Superior temporal gyrus (tissue), 1 donor: Measurements from ENCODE around the gene SEC62.
A peak's percentile ranks its signal among the peaks of the same experiment; 100 is the strongest.

Source experiments
- DNase-seq: peaks from one replicate; pipeline ENCODE4 v3.0.0-alpha.2; 2016; ENCODE audit errors: extremely low spot score

The SEC62 gene

DNA sequence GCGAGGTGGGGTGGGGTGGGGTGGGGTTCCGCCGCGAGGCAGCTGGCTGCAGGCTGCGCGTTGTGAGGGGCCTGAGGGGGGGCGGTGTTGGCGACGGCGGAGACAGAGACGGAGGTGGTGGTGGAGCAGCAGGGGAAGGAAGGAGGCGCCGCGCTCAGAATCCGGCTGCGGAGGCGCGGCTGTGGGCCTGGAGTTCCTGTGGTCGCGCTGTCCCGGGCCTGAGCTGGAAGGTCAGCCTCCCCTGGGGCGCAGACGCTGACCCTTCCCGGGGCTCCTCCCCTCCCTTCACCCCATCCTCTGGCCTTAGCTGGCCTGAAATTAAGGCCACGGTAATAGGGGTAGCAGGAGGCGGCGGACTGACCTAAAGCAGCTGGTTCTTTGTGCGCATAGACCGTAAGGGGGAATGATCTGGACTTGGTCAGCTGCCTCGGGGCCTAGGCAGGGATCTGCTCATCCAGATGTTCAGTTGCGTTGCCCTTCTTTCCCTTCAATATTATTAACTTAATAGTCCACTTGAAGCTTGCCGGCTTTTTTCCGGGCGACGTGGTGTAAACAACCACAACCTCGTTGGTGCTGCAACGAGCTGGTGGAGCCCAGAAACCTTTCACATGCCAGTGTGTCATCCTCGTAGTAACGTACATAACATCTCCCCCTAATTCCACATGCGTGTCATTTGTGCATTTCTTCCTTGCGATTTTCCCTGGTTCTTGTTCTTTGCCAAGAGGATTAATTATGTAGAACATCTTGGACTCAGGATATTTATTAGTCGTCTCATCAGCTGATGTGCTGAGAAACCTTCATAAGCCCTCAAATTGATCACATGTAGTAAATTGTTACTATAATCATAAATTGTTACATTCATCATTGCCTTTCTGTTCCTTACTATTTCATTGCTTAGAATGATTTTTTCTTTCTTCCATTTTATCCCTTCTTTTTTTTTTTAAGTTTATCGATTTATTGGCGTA lies 626 bp downstream of the SEC62 start:
- DNase-seq = peak; percentile 44

DNA sequence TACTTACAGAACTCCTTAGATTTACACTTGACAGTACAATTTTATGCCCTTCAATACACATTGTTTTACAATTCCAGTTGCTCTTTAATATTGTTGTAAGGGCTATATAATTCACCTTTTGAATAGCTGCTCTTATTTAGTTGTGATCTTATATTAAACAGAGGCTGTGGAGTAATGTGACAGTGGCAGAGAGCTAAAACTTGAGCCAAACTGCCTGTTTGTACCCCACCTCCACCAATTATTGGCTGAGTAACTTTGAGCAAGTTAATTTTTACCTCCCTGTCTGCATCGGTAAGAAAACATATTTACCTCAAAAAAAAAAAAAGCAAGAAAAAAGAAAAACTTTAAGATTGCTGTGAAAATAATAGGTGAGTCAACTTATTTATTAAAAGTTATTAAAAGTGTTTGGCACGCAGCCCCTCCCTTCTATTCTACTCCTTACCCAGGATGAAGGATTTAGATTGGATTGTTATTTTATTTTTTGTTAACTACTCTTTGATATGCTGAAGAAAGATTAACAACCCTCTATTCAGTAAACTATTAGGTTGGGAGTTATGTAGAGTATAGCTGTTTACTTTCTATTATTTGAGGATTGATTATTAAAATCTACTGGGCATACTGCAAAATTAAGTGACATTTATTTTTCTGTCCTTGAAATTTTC lies 1.7 kb downstream of the SEC62 start:
- no peak for DNase-seq

DNA sequence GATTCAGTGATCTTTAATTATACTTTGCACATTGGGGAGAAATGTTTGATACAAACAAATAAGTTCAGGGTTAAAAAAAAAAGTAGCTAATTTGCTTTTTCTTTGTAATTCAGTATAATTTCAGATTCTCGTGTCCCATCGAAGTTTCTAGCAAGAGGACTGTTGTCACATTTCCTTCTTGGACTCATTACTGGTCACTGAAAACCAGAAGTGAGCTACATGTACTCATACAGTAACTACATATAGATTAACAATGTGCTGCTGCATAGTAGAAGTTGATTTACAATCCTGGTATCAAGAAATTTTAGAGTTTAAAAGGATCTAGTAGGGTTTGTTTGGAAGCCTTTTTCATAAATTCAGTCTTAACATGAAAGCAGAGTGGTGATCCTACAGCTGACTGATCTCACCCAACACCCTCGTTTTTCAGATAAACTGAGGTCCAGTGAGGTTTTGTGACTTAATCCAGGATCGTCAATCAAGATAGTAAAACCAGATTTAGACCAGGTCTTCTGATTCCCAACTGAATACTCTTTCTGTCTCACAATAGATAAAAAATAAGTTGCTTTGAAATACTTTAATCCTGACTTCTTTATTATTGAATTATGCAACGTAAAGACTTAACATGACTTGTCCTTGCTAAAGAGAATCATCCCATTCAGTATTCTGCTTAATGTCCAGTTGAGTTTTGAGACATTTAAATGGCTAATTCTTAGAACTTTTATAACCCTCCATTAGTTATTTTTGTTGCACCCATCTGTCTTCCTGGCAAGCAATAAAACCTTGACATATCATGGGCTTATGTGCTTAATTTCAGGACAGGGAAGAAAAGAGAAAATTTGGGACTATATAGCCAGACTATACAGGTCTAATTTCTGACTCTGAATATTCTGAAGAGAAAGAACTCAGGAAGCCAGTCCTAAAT lies 2.8 kb downstream of the SEC62 start:
- no peak for DNase-seq

DNA sequence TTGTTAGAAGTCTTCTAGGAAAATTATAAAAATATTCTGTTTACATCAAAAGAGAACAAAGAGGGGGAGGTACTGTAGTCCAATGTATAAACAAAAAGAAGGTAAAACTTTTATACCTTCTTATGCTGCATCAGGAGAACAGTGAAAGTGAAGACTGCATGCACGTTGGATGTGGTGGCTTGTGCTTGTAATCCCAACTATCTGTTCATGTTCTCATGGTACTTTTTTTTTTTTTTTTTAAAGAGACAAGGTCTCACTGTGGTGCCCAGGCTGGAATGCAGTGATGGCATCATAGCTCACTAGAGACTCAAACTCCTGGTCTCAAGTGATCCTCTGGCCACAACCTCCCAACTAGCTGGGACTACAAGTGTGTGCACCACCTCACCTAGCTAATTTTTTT lies 4.2 kb downstream of the SEC62 start:
- no peak for DNase-seq

DNA sequence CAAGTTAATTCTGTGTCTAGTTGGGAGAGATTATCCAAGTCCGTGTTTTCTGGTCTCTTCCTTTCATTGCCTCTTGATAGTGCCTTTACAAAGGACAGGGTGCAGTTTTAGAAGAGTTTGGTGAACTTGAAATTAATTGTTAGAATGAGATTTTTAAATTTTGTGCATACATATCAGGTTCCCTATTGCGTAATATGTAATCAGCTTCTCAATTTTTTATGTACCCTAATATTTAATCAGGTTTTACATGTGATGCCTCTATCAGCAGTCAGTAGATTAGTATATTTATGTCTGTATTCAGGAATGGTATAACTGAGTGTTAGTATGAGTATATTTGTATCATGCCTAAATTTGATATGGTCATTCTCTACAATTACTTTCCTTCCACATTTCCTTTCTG lies 4.9 kb downstream of the SEC62 start:
- DNase-seq = no peak

DNA sequence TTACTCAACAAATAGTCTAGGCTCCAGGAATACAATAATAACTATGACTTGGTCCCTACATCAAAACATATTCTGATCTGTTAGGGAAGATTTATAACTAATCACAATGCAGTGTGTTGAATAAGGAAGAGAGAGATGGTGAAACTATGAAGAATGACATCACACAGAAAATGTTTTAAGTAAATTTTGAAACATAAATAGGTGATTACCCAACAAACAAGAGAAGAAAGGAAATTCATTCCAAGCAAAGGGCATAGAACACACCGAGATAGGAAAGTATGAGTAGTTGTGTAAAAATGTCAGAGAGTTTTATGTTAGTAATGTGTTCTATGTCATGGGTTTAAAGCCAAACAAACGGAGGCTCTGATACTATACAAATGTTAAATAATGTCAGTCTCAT lies 13.4 kb downstream of the SEC62 start:
- no peak for DNase-seq

DNA sequence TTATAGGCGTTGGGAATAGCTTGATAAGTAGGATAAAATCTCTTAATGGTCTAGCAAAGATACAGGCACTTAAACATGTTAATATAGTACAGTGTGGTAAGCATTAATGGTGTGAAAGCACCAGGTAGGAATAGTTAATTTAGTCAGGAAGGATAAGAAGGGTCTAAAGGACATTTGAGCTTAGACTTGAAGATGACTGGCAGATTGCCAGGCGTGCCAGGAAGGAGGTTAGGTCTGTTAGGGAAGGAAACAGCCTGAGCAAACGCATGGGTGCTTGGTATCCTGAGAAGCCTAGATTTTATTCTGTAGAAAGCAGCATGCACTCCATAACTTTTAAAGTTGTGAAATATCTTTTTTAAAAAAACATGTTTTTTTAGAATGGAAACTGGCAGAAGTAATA lies 17.7 kb downstream of the SEC62 start:
- no peak for DNase-seq

DNA sequence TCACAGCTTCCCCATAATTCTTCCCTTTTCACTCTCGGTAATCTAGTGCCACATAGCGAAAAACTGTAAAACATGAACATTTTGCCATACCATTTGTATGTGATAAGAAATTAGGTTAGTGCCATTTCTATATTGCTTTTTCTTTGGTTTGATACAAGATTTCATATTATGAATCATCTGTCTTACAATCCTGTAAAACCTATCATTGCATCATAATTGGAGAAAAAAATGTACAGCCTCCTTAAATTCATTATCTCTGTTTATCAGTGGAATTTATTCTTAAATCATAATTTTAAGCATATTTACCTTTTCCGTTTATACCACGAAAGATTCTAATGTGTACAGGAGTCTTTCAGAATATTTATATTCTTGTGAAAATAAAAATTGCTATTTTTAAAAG lies 23.8 kb downstream of the SEC62 start:
- DNase-seq = no peak

DNA sequence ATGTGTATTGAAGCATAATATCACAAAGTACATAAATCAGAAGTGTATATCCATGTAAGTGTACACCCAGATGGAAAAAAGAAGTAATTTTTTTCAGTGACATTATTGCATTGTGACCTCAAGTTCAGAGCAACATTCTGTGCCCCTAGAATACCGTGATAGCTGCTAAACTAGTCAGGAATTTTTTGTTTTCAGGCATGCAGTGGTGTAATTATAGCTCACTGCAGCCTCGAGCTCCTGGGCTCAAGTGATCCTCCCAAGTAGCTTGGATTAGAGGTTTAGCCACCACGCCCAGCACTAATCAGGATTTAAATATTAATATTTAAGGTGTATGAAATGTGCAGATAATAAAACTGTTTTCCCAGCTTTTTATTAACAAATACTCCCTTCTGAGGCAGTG lies 25.5 kb downstream of the SEC62 start:
- no peak for DNase-seq

DNA sequence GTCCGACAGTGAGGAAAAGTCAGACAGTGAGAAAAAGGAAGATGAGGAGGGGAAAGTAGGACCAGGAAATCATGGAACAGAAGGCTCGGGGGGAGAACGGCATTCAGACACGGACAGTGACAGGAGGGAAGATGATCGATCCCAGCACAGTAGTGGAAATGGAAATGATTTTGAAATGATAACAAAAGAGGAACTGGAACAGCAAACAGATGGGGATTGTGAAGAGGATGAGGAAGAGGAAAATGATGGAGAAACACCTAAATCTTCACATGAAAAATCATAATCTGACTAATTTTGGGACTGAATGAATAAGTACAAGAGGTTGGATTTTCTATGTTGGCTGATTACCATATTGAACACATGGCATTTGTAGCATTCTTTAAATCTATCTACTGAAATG lies 26.2 kb downstream of the SEC62 start:
- DNase-seq = no peak

DNA sequence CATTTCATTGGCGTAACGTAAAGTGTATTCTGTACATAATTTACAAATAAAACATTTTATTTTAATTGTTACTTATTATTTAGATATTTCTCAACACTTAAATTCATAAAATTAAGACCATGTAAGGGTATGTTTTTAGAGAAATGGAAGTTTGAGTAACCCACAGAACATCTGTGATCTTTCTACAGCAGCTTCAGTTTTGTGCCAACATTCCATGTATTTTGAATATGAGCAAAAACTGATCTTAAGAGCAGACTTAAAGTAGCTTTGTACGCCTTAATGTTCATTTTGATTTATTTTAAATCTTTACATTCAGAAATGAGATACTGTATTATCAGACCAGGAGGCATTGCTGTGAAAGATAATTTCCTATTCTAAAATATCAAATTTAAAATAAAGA lies 27.2 kb downstream of the SEC62 start:
- no peak for DNase-seq

DNA sequence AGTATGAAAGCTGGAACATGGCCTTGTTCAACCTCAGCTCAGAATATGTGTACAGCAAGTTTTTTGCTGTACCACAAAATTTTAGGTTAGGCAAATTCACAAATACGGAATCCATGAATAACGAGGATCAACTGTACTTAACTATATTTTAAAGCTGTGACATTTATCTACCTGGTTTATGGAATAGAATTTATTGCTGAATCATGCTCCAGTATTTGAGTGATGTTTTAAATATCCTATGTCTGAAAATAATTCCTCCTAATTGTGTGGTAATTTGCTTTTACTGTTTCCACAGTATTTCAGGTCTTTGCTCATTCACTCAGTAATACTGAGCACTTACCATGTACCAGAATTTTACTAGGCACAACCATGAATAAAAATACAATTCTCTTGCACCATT lies 29.5 kb downstream of the SEC62 start:
- DNase-seq = no peak

DNA sequence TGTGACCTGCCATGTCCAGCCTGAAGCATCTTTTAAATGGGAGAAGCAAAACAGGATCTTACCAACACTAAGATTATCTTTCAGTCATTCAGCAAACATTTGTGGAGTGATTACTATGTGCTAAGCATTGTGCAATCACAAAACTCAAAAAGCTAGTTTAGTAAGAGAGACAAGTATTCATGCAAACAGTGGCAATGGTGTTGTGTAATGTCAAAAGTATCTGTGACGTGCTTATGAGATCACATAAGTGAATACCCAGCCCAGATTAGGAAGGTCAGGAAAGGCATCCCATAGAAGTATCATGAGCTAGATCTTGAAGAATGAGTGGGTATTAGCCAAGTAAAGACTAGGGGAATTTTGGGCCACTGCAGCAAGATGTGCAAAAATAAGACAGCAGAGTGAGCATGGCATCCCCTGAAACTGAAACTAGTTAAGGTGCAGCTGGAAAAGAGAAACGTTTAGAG lies 32.1 kb downstream of the SEC62 start:
- DNase-seq = no peak

DNA sequence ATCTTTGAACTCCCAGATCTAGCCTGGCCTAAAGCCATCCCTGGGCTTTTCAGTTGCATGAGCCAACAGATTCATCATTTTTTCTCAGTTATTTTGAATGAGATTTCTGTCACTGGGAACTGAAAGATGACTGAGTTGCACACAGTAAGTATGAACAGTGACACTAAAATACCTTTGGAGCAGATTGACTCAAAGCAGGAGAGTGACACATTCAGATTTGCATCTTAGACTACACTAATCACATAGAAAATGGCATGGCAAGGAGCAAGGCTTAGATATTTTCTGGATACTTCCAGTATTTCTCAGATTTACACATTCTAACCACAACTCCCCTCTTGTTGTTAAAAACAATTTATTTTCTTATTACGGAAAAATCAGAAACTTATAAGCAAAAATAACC lies 32.8 kb downstream of the SEC62 start:
- DNase-seq = no peak

DNA sequence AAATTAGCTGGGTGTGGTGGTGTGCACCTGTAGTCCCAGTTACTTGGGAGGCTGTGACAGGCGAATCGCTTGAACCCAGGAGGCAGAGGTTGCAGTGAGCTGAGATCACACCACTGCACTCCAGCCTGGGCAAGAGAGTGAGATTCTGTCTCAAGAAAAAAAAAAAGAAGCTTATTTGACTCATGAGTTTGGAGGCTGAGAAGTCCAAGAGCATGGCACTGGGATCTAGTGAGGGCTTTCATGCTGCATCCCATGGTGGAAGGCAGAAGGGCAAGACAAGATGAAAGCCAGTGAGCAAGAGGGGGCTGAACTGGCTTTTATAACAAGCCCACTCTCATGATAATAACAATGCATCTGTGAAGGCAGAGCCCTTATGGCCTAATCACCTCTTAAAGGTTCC lies 33.4 kb downstream of the SEC62 start:
- no peak for DNase-seq

DNA sequence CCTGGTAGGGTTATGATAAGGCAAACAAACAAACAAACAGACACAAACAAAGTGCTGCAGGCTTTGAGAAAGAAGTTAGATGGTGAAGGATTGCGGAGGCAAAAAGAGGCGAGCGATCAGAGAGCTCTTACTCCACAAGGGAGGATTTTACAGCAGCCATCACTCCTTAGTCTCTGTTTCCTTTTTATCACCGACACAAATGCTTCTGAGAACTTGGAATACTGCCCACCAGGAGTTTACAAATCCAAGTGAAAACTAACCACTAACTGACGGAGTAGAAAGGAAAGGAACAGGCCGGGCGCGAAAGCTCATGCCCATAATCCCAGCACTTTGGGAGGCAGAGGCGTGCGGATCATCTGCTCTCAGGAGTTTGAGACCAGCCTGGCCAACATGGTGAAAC lies 35.6 kb downstream of the SEC62 start:
- no peak for DNase-seq

DNA sequence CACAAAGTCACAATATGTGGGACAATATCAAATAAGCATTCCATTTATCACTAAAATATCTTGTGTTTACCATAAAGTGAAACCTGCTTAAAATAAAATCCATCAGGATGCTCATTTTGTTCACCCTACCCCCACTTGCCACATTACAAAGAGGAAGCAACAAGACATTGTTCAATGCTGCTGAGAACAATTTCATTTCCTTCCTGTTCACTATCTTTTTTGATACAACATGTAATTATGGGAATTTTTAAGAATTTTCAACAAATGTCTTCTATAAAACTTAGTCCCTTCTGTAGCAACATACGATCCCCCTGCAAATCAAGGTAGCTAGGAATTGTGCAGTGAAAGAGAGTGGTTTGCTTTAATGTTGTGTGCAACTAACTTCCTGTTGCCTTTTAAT lies 36.3 kb downstream of the SEC62 start:
- no peak for DNase-seq

DNA sequence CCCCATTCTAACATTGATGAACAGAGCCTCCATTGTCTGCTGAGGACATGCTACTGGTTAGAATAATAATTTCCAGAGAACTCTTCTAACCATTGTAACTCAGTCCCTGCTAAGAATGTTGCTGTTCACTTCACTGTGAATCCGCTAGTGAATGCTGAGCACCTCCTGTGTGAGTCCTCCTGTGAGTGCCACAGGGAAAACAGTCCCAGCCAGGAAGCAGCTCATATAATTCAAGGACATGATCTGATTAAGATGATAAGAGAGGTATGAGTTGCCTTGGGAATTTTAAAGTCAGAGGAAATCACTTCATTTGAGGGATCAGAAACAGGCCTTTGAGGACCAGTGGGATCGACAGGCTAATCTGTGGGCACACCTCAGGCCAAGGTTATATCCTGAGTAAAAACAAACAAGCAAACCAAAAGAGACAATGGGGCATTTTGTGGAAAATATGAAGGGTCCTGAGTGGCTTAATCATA lies 37.3 kb downstream of the SEC62 start:
- no peak for DNase-seq

DNA sequence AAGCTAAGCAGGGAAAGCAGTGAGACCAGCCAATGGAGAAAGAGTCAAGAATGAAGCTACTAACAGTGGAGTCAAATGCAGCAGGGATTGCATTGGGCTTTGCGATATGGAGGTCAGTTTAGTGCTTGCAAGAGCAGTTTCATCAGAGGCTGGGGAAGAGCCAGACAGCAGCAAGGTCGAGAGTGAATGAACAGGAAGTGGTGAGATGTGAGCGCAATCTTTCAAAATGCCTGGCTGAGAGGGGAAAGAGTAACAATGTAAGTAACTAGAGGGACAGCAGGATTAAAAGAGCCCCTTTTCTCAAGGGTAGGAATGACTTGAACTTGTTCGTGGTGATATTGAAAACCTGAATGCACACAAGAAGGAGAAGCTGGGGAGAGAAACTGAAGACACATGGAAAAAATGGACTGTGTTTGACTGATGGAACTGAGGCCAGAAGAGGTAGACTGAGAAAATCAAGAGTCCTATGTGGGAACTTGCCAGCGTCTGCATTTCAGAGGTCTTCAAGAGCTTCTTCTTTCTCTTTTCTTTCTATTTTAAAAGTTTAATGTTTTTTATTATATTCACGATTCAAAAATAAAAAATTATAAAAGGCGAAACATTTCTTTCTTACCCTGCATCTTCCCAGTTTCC lies 40.5 kb downstream of the SEC62 start:
- DNase-seq = no peak

DNA sequence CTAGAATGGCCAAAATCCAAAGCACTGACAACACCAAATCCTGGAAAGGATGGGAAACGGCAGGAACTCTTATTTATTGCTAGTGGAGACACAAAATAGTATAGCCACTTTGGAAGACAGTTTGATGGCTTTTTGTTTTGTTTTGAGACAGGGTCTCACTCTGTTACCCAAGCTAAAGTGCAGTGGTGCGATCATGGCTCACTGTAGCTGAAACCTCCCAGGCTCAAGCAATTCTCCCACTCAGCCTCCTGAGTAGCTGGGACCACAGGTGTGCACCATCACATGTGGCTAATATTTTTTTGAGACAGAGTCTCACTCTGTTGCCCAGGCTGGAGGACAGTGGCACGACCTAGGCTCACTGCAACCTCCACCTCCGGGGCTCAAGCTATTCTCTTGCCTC lies 43.9 kb downstream of the SEC62 start:
- no peak for DNase-seq

DNA sequence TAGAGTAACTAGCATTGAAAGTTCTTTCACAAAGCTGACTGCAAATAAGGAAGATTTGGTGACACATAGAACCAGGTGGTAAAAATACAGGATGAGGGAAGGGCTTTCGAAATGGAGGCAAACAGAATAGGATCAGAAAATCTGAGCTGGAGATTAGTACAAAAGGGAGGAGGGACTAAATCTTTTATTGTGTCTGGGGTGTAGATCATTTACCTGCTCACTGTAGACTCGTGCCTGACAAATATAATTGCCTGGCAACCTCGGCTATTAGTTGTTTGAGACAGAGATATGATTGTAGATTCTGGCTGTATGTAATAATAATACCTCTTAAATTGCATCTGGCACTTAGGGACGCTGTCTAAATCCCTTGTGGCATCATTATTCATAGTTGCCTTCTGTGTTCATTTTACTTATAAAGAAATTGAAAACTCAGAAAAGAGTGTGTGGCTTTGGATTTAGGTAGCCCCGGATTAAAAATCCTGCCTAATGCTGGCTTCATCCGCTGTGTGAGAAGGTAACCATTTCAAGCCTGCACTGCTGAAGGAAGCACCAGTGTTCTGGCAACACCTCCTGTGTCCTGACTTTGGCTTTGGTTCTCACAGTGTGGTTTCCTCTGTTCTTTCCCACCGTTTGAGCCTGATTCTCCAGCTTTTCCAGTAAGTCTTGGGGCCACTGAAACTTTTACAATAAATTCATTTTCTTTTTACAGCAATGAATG lies 46.2 kb downstream of the SEC62 start:
- DNase-seq = no peak
